ENCODE measurements around the gene METTL1. TPM values are rescaled to one million over a fixed set of nuclear protein-coding genes. Genes with fewer than 3 reads are reported as not detected.
A peak's percentile ranks its signal among the peaks of the same experiment; 100 is the strongest.

METTL1 gene
- total RNA-seq, 2 donors from 2014 or later, result 1.5 to 8.5 TPM

DNA sequence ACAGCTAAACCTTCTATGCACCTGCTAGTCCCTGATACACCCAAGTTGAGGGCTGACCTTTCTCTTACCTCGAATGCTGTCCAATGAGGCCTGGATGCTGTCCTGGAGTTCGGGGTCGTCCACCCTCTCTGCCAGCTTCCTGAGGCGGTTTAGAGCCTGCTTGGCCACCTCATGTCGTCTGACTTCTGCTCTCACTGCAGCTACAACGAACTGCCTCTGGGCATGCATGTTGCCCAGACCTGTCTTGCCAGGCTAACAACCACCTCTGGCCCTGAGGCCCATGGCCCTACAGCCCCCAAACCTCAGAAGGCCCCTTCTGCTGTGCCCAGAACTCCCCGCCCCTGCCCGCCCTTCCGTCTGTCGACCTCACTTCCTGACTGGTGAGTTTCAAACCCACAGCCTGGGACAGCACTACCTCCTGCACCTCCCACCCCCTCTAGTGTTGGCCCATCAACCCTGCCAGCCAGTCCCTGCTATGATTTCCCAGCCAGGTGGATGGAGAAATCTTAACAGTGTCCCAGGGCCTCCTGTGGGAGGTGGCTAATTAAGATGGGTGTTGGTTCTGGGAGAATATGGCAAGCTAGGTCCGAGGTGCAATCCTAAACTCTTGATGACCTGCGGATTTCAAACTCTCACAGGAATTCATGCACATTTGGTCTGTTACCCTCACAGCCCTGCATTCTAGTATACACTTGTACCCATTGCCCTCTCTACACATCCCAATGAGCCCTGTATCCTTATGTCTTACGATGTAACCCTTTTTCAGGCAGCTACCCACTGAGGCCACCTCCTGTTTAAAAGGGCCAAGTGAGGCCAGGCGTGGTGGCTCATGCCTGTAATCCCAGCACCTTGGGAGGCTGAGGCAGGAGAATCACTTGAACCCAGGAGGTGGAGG, 29.8 kb downstream of the METTL1 start:
- H3K36me3 ChIP-seq, result peaks cover 8% of the 10 kb centered on the region
- peak overlapping the region in 1 of 2 donors; percentile 15 for H3K4me3 ChIP-seq
- peaks cover 8 to 20% of the 10 kb centered on the region in 2 donors for H3K27me3 ChIP-seq
- no peaks in the 10 kb centered on the region for H3K9me3 ChIP-seq
- TF ChIP-seq, protein P1, sequence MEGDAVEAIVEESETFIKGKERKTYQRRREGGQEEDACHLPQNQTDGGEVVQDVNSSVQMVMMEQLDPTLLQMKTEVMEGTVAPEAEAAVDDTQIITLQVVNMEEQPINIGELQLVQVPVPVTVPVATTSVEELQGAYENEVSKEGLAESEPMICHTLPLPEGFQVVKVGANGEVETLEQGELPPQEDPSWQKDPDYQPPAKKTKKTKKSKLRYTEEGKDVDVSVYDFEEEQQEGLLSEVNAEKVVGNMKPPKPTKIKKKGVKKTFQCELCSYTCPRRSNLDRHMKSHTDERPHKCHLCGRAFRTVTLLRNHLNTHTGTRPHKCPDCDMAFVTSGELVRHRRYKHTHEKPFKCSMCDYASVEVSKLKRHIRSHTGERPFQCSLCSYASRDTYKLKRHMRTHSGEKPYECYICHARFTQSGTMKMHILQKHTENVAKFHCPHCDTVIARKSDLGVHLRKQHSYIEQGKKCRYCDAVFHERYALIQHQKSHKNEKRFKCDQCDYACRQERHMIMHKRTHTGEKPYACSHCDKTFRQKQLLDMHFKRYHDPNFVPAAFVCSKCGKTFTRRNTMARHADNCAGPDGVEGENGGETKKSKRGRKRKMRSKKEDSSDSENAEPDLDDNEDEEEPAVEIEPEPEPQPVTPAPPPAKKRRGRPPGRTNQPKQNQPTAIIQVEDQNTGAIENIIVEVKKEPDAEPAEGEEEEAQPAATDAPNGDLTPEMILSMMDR (IDR thresholded peaks at IDR 0.05), result no peak
- no peak for DNase-seq (ENCODE audit: low spot score)
- H3K4me1 ChIP-seq, result peaks cover 0 to 39% of the 10 kb centered on the region in 2 donors
- H3K27ac ChIP-seq, result peak overlapping the region in 1 of 2 donors; percentile 57

DNA sequence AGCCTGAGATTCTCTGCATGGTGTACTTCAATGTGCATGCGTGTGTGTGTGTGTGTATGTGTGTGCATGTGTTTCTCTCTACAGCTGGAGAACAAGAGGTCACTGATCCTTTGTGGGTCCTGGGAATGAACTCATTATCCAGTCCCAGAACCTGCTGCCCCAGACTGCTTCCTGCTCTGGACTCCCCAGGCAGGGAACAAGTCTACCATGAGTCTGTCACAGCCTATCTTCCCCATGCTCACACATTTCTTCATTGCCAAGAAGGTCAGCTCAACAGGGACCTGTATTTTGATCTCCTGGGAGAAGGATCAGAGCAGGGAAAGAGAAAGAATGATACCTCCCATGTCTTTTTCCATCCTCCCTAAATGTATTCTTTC, 30.5 kb downstream of the METTL1 start:
- Histone ChIP-seq H3K4me1 (peaks cover 0 to 46% of the 10 kb centered on the region in 2 donors), H3K4me3 (peak overlapping the region in 1 of 2 donors; percentile 15), H3K36me3 (peaks cover under 1% of the 10 kb centered on the region), H3K27ac (no peak overlapping the region), H3K27me3 (peaks cover 8 to 25% of the 10 kb centered on the region in 2 donors), H3K9me3 (no peaks in the 10 kb centered on the region)
- TF ChIP-seq, protein P1 (IDR thresholded peaks at IDR 0.05), result no peak
- DNase-seq (ENCODE audit: low spot score), result no peak

DNA sequence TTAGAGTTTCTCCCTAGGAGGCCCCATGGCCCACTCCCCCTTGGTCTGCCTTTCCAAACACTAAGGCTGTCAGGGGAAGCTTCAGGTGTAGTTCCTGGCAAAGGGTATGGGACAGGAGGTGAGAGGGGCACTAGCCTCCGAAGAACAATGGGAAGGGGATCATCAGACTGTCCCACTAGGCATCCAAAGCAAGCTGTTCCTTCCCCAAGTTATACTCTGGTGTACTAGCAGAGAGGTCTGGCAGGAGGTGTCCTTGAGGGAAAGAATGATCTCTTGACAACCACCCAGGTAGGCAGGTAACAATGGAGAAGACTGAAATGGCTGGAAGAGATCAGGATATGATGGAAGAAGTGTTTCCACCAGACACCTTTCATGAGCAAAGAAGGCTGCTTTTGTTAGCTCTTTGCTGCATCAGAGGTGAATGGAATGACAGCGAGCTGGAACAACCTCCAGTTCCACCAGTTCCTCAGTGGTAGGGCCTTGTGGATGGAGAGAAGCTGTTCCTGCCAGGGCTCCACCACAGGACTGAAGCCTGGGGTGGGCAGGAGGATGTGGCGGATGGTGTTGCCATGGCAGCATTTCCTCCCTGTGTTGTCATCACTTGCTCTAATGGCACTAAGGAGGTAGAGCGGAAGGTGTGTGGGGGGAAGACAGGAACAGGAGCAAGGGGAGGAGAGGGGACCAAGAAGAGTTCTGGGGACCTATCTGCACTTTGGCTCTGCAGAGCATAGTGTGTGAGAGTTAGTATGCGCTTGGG, 31.1 kb downstream of the METTL1 start:
- DNase-seq (ENCODE audit: low spot score), result no peak
- peaks cover 11 to 29% of the 10 kb centered on the region in 2 donors for H3K27me3 ChIP-seq
- peaks cover 0 to 46% of the 10 kb centered on the region in 2 donors for H3K4me1 ChIP-seq
- H3K36me3 ChIP-seq, result no peaks in the 10 kb centered on the region
- no peak overlapping the region for H3K4me3 ChIP-seq
- TF ChIP-seq, protein P1 (IDR thresholded peaks at IDR 0.05), result no peak
- H3K9me3 ChIP-seq, result no peaks in the 10 kb centered on the region
- H3K27ac ChIP-seq, result no peak overlapping the region

DNA sequence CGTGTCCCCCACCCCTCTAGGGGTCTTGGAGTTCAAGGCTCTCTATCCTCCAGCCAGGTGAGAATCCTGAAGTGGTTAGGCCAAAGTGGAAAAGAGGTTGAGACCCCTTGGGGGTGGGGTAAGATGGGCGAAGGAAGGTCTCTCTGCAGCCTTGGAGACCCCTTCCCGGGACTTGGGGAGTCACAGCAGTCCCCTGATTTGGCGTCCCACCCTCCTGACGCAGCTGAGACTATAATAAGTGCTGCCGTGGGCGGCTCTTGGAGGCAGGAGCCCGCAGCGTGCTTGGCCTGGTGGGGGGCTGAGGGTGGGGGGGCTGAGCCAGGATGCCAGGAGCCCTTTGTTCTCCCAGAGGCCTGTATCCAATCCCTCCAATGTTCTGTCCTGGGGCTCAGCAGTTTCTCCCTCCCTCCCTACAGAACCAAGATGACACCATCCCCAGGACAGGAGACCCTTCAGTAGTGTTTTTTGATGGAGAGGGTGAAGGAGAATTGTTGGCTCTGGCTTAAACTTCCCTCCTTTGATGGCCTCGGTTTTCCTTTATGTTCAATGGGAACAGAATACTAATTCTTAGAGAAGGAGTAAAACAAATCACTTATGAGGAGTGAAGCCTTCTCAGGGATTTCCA, 31.9 kb downstream of the METTL1 start:
- H3K27ac ChIP-seq, result no peak overlapping the region
- H3K27me3 ChIP-seq, result peaks cover 16 to 29% of the 10 kb centered on the region in 2 donors
- H3K4me1 ChIP-seq, result peaks cover 0 to 48% of the 10 kb centered on the region in 2 donors
- no peak overlapping the region for H3K4me3 ChIP-seq
- no peaks in the 10 kb centered on the region for H3K36me3 ChIP-seq
- no peaks in the 10 kb centered on the region for H3K9me3 ChIP-seq
- DNase-seq (ENCODE audit: low spot score), result no peak
- TF ChIP-seq, protein P1 (IDR thresholded peaks at IDR 0.05), result no peak

DNA sequence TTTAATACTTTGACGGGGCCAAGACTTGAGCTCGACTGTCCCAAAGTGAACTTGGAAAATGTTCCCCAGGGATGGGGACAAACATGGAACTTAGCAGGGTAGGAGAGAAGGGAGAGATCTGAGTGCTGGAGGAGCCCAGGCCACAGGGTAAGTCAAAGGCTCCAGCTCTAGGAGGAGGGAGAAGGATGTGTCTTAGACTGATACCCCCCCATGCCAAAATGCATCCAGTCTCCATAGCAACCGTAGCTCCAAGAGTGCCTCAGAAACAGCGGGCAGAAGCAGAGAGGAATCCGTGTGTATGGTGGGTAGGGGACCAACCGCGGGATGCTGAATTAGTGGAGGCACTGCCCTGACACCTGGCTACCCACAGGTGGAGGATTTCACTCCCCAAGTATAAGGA, 32.5 kb downstream of the METTL1 start:
- TF ChIP-seq, protein P1 (IDR thresholded peaks at IDR 0.05), result no peak
- Histone ChIP-seq H3K4me1 (peaks cover 0 to 47% of the 10 kb centered on the region in 2 donors), H3K4me3 (no peak overlapping the region), H3K36me3 (no peaks in the 10 kb centered on the region), H3K27me3 (peaks cover 16 to 29% of the 10 kb centered on the region in 2 donors), H3K9me3 (no peaks in the 10 kb centered on the region), H3K27ac (no peak overlapping the region)
- no peak for DNase-seq (ENCODE audit: low spot score)
